MM.1S (cell line): ENCODE results near the gene SETD3.

Source experiments
- CTCF ChIP-seq: fragments of 300-600 bp; sonication (generic); IDR thresholded peaks from 2 replicates; pipeline ENCODE4 v1.5.1; 2016; ENCODE audit warnings: antibody characterized with exemption, low read length, mixed read lengths
- EZH2 ChIP-seq: fragments of 300-600 bp; sonication (generic); optimal IDR thresholded peaks from 2 replicates; pipeline ENCODE3; 2017; ENCODE audit warnings: low read depth, mild to moderate bottlenecking, antibody characterized with exemption, low read length, mixed read lengths
- EZH2phosphoT487 ChIP-seq: fragments of 300-600 bp; sonication (generic); IDR thresholded peaks from 2 replicates; pipeline ENCODE4 v1.6.1; 2018; ENCODE audit warnings: antibody characterized with exemption, low read length

GRCh38 chr14:99466758-99467157, 13.9 kb downstream of the SETD3 start:
- TF ChIP-seq EZH2 (no peak), EZH2phosphoT487 (no peak), CTCF (no peak)
